ENCODE data around the gene WNT11. TPM values are rescaled to one million over a fixed set of nuclear protein-coding genes. Genes with fewer than 3 reads are reported as not detected.

WNT11 gene
- total RNA-seq, 1 donor from 2014 or later: 3.6 TPM

DNA sequence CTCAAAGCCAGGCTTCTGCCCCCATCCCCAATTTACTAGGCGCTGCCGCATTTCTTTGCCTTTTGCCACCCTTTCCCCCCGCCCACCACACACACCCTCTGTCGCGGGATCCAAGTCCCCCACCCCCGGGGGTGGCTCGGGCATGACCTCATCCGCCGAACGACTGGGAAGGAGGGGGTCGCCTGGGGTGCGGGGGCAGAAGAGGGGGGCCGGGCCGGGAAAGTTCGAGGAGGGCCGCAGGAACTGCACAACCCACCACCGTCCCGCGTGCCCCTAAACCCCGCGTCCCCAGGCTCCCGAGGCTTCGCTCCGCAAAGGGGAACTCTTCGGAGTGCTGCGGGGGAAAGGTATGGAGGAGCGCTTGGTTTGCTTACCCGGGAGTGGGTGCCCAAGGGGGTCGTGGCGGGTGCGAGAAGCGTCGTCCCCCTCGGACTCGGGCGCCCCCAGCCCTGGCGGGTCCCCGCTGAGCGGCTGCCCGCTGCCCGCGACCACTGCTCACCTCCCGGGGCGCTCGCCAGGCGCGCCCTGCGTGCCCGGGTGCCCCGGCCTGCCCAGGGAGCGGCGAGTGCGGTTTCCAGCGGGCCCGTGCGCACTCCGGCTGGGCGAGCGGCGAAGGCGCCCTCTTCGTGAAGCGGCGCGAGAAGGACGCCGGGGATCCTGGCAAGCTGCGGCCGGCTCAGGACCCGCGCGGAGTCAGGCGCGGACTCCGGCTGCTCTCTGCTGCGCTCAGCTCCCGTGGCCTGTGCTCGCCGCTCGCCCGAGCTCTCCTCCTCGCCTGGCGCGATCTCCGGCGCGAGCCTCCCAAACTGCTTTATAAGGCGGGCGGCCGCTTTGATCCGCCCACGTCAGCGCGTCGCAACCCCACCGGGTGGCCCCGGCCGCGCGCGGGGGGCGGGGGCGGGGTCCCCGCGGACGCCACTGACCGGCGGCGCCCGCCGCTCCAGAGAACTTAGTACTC is 4.0 kb upstream of the WNT11 start:
- H3K4me1 Mint-ChIP-seq (ENCODE audit: unreplicated experiment): peaks cover 7% of the 10 kb centered on the region
- peaks cover 31% of the 10 kb centered on the region for H3K27me3 Mint-ChIP-seq (ENCODE audit: unreplicated experiment)
- TF ChIP-seq, protein P1, sequence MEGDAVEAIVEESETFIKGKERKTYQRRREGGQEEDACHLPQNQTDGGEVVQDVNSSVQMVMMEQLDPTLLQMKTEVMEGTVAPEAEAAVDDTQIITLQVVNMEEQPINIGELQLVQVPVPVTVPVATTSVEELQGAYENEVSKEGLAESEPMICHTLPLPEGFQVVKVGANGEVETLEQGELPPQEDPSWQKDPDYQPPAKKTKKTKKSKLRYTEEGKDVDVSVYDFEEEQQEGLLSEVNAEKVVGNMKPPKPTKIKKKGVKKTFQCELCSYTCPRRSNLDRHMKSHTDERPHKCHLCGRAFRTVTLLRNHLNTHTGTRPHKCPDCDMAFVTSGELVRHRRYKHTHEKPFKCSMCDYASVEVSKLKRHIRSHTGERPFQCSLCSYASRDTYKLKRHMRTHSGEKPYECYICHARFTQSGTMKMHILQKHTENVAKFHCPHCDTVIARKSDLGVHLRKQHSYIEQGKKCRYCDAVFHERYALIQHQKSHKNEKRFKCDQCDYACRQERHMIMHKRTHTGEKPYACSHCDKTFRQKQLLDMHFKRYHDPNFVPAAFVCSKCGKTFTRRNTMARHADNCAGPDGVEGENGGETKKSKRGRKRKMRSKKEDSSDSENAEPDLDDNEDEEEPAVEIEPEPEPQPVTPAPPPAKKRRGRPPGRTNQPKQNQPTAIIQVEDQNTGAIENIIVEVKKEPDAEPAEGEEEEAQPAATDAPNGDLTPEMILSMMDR (IDR thresholded peaks at IDR 0.05; ENCODE audit: unreplicated experiment): no peak
- peak; percentile 50 for DNase-seq (ENCODE audit: low spot score)
- H3K9me3 Mint-ChIP-seq (ENCODE audit: unreplicated experiment): no peaks in the 10 kb centered on the region
- no peak overlapping the region for H3K4me3 Mint-ChIP-seq (ENCODE audit: unreplicated experiment)
- H3K36me3 Mint-ChIP-seq (ENCODE audit: low read depth, unreplicated experiment): no peaks in the 10 kb centered on the region
- no peak overlapping the region for H3K27ac Mint-ChIP-seq (ENCODE audit: unreplicated experiment)

DNA sequence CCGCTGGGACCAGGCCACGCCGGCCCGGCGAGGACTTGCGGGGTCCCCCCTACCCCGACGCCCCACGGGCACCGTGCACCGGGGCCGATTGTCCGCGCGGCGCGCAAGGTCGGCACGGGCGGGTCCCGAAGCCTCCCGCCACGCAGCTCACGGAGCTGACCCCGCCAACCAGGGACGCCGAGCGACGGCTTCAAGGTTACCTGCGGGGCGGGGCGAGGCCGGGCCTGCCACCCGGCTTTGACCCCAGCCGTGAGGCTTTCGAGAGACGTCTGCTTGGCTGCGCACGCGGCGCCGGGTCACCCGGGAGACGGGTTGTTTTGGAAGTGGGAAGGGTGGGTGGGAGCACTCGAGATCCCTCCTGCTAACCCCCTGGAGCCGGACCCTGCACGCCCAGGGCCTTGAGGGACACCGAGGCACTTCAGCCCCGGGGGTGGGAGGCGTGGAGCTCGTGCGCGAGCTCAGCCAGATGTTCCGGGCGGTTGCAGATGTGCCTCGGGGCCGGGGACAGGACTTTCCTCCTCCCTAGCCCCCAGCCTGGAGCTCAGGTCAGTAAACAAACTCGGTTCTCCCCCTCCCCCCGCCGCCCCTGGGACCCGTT is 3.2 kb upstream of the WNT11 start:
- H3K36me3 Mint-ChIP-seq (ENCODE audit: low read depth, unreplicated experiment): no peaks in the 10 kb centered on the region
- peaks cover 24% of the 10 kb centered on the region for H3K27me3 Mint-ChIP-seq (ENCODE audit: unreplicated experiment)
- DNase-seq (ENCODE audit: low spot score): peak; percentile 27
- H3K4me1 Mint-ChIP-seq (ENCODE audit: unreplicated experiment): peaks cover 12% of the 10 kb centered on the region
- no peak overlapping the region for H3K4me3 Mint-ChIP-seq (ENCODE audit: unreplicated experiment)
- H3K27ac Mint-ChIP-seq (ENCODE audit: unreplicated experiment): no peak overlapping the region
- no peaks in the 10 kb centered on the region for H3K9me3 Mint-ChIP-seq (ENCODE audit: unreplicated experiment)
- TF ChIP-seq, protein P1 (IDR thresholded peaks at IDR 0.05; ENCODE audit: unreplicated experiment): no peak

DNA sequence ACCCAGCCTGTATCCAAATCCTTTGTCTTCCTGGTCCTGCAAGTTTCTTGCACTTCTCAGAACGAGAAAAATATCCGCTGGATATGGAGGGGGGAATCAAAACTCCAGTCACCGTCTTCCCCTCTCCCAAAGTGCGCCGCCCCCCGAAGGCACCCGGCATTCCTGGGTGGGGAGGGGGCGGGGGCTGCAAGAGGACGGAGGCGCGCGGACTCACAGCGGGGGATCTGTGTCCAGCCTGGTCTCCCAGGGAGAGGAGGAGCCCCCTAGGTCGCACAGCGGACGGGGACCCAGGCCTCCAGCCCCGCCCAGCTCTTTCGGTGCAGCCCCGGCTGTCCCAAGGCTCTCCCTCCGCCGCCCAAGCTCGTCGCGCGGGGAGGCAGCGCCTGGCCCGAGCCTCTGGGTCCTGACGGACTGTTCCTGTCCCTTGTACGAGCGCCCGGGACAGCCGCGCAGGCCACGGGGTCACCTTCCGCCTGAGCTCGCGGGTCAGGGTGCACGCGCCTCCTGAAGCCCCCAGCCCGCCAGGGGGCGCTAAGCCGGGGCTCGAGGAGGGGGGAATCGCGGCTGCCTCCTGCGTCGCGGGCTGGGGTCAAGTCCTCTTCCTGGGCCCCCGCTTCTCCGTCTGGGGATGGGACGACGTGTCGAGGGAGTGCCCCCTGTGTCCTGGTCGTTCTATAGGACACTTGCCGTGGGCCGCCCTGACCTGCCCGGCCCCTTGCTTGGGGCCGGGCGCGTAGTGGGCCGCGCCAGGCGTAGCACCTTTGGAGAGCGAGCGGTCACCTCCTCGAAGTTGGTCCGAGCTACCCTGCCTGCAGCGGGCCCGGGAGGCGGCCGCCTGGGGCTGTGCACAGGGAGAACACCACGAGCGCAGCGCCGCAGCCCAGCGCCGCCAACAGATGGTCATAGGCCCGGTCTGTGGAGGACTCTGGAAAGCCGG is 2.4 kb upstream of the WNT11 start:
- peak; percentile 87 for DNase-seq (ENCODE audit: low spot score)
- Mint-ChIP-seq H3K4me3 (ENCODE audit: unreplicated experiment) (no peak overlapping the region), H3K4me1 (ENCODE audit: unreplicated experiment) (peaks cover 12% of the 10 kb centered on the region), H3K27ac (ENCODE audit: unreplicated experiment) (no peak overlapping the region), H3K27me3 (ENCODE audit: unreplicated experiment) (peaks cover 24% of the 10 kb centered on the region), H3K9me3 (ENCODE audit: unreplicated experiment) (no peaks in the 10 kb centered on the region), H3K36me3 (ENCODE audit: low read depth, unreplicated experiment) (no peaks in the 10 kb centered on the region)
- TF ChIP-seq, protein P1 (IDR thresholded peaks at IDR 0.05; ENCODE audit: unreplicated experiment): peak; percentile 98

DNA sequence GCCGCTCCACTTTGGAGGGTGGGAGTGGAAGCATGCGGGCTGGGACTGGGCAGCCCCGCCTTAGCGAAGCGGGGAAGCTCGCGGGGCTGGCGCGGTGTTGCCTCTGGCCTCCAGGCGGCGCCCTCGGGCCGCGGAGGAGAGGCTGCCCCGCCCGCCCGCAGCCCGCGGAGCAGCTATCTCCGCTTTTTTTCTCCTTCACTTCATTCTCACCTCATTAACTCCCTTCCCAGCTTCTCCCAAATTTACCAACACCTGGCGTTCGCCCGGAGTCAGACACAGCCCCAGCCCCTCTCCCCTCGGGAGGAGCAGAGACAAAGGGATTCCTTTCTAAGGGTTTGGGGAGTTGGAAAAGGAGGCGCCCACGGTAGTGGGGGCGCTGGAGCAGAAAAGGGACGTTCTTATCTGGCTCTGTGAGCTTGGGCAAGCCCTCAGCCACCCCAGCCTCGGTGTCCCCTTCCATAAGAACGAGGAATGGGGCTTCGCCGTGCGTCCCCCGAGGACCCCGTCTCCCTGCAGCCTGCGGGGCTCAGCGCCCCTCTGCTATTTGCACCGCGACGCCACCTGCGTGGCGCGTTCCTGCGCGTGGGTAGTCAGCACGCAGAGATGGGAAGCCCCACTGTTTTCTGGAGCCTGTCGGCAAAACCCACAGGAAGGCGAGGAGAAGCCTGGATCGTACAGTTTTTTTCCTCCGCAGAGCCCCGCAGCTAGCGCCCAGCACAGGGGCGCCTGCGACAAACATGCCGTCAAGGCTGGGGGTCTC is 1.5 kb upstream of the WNT11 start:
- Mint-ChIP-seq H3K36me3 (ENCODE audit: low read depth, unreplicated experiment) (no peaks in the 10 kb centered on the region), H3K27ac (ENCODE audit: unreplicated experiment) (no peak overlapping the region), H3K4me3 (ENCODE audit: unreplicated experiment) (peak overlapping the region; percentile 81), H3K27me3 (ENCODE audit: unreplicated experiment) (peaks cover 23% of the 10 kb centered on the region), H3K4me1 (ENCODE audit: unreplicated experiment) (peaks cover 12% of the 10 kb centered on the region), H3K9me3 (ENCODE audit: unreplicated experiment) (no peaks in the 10 kb centered on the region)
- DNase-seq (ENCODE audit: low spot score): peak; percentile 86
- TF ChIP-seq, protein P1 (IDR thresholded peaks at IDR 0.05; ENCODE audit: unreplicated experiment): peak; percentile 77
